ENCODE measurements around the gene IFI27.

IFI27 gene

DNA sequence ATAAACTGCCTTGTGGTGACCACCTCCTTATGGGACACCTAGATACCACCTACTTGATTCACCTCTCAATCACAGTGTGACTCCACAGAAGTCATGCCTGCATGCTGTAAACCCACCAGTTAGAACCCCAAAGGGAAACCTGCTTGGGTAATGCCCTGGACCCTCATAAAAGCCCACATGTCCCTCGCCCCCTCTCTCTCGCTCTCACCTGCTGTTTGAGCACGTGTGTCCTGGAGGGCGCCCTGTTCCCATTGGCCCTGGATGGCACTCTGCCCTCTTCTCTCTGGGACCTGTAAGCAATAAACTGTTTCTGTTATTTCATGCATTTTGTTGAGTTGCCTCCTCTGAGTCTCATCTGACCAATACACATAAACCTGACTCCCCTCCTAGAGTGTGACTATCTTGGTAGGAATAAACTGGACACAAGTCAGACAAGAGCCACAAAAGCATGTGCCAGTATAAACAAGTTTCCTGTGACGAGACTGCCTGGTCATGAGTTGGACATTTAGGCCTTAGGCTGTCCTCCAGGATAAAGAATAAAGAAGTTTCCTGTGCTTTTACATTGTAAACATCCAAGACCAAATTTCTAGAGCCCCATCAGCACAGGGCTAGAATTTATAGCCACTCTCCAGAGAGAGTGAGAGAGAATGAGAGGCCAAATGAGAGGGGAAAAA, 10.3 kb downstream of the IFI27 start:
- no peak for DNase-seq

DNA sequence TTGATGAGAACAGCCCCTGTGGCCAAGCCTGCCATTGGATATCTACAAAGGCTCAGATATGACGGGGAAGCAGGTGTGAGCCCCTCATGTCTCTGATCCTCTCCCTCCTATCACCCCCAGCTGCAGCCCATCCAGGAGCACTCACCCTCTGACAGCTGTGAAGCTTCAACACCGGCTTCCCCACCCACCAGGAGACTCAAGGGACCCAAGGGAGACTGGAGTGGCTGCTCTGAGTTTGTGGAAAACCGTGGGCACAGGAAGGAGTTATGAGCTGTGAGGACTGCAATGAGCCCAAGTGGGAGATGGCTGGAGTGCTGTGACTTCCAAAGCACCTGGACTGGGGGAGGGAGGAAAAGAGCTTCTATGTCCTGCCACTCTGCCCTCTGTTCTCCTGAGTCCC, 10.9 kb downstream of the IFI27 start:
- DNase-seq (no peak), ATAC-seq (ENCODE audit: insufficient read depth, low read depth) (no peak)
- H3K9me3 ChIP-seq (ENCODE audit: insufficient read depth, low read length, severe bottlenecking), result peaks cover 7% of the 10 kb centered on the region
- H4K20me1 ChIP-seq (ENCODE audit: insufficient read depth, low read length), result no peaks in the 10 kb centered on the region; the same call in 1 of the 2 replicates
- no peak overlapping the region for H3K4me2 ChIP-seq (ENCODE audit: insufficient read depth, low read length)
- H3K79me2 ChIP-seq (ENCODE audit: insufficient read depth, low read length), result no peaks in the 10 kb centered on the region
- H3K36me3 ChIP-seq (ENCODE audit: insufficient read depth, low read length), result no peaks in the 10 kb centered on the region
- H3K9ac ChIP-seq (ENCODE audit: low read depth, low read length), result no peak overlapping the region
- H3K27ac ChIP-seq (ENCODE audit: low read length), result no peak overlapping the region
- TF ChIP-seq, protein P1, sequence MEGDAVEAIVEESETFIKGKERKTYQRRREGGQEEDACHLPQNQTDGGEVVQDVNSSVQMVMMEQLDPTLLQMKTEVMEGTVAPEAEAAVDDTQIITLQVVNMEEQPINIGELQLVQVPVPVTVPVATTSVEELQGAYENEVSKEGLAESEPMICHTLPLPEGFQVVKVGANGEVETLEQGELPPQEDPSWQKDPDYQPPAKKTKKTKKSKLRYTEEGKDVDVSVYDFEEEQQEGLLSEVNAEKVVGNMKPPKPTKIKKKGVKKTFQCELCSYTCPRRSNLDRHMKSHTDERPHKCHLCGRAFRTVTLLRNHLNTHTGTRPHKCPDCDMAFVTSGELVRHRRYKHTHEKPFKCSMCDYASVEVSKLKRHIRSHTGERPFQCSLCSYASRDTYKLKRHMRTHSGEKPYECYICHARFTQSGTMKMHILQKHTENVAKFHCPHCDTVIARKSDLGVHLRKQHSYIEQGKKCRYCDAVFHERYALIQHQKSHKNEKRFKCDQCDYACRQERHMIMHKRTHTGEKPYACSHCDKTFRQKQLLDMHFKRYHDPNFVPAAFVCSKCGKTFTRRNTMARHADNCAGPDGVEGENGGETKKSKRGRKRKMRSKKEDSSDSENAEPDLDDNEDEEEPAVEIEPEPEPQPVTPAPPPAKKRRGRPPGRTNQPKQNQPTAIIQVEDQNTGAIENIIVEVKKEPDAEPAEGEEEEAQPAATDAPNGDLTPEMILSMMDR (IDR thresholded peaks at IDR 0.05; ENCODE audit: borderline replicate concordance, extremely low read depth, low read length, poor library complexity, severe bottlenecking), result no peak
- no peak for TF ChIP-seq EZH2 (IDR thresholded peaks at IDR 0.05; ENCODE audit: borderline replicate concordance, low read depth, low read length, severe bottlenecking)
- H3K4me1 ChIP-seq (ENCODE audit: insufficient read depth, low read length), result no peaks in the 10 kb centered on the region
- no peaks in the 10 kb centered on the region for H3K27me3 ChIP-seq (ENCODE audit: insufficient read depth, low read length, poor library complexity)
- no peak overlapping the region for H3K4me3 ChIP-seq (ENCODE audit: low read depth in 1 of 2, low read length in 2 of 2)
- H2AFZ ChIP-seq (ENCODE audit: low read depth, low read length), result no peak overlapping the region

More for the DNA sequence above, 10.3 kb downstream of the IFI27 start:
- no peak for TF ChIP-seq EZH2 (IDR thresholded peaks at IDR 0.05; ENCODE audit: borderline replicate concordance, low read depth, low read length, severe bottlenecking)
- TF ChIP-seq, protein P1 (IDR thresholded peaks at IDR 0.05; ENCODE audit: borderline replicate concordance, extremely low read depth, low read length, poor library complexity, severe bottlenecking), result no peak
- no peak overlapping the region for H3K9ac ChIP-seq (ENCODE audit: low read depth, low read length)
- no peak overlapping the region for H3K4me2 ChIP-seq (ENCODE audit: insufficient read depth, low read length)
- no peaks in the 10 kb centered on the region for H3K27me3 ChIP-seq (ENCODE audit: insufficient read depth, low read length, poor library complexity)
- no peak for ATAC-seq (ENCODE audit: insufficient read depth, low read depth)
- no peaks in the 10 kb centered on the region for H3K4me1 ChIP-seq (ENCODE audit: insufficient read depth, low read length)
- no peaks in the 10 kb centered on the region for H3K79me2 ChIP-seq (ENCODE audit: insufficient read depth, low read length)
- H4K20me1 ChIP-seq (ENCODE audit: insufficient read depth, low read length), result no peaks in the 10 kb centered on the region
- H3K9me3 ChIP-seq (ENCODE audit: insufficient read depth, low read length, severe bottlenecking), result peaks cover 7% of the 10 kb centered on the region
- no peaks in the 10 kb centered on the region for H3K36me3 ChIP-seq (ENCODE audit: insufficient read depth, low read length)
- H3K4me3 ChIP-seq (ENCODE audit: low read depth in 1 of 2, low read length in 2 of 2), result no peak overlapping the region
- H2AFZ ChIP-seq (ENCODE audit: low read depth, low read length), result no peak overlapping the region
- H3K27ac ChIP-seq (ENCODE audit: low read length), result no peak overlapping the region

DNA sequence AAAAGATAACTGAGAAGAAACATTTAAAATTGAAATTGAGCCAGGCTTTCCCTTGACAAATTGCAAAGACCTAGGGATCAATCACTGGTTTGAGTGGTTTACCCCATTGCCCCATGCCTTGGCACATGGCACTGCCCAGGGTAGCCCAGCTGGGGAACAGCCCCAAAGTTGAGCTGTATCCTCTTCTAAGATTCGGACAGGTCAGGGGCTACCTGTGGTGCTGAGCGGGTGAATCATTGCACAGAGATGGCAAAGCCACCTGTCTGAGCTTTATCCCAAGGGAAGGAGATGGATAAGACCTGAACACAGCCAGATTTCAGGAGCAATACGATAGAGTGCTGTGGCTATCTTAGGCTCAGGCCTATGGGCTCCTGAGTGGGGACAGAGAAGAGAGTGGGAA, 11.9 kb downstream of the IFI27 start:
- no peak overlapping the region for H3K9ac ChIP-seq (ENCODE audit: low read depth, low read length)
- no peak overlapping the region for H3K4me2 ChIP-seq (ENCODE audit: insufficient read depth, low read length)
- DNase-seq (no peak), ATAC-seq (ENCODE audit: insufficient read depth, low read depth) (no peak)
- H3K27ac ChIP-seq (ENCODE audit: low read length), result no peak overlapping the region
- H4K20me1 ChIP-seq (ENCODE audit: insufficient read depth, low read length), result no peaks in the 10 kb centered on the region; the same call in 1 of the 2 replicates
- no peak for TF ChIP-seq EZH2 (IDR thresholded peaks at IDR 0.05; ENCODE audit: borderline replicate concordance, low read depth, low read length, severe bottlenecking)
- TF ChIP-seq, protein P1 (IDR thresholded peaks at IDR 0.05; ENCODE audit: borderline replicate concordance, extremely low read depth, low read length, poor library complexity, severe bottlenecking), result no peak
- H3K79me2 ChIP-seq (ENCODE audit: insufficient read depth, low read length), result no peaks in the 10 kb centered on the region
- H3K36me3 ChIP-seq (ENCODE audit: insufficient read depth, low read length), result no peaks in the 10 kb centered on the region
- H2AFZ ChIP-seq (ENCODE audit: low read depth, low read length), result no peak overlapping the region
- H3K9me3 ChIP-seq (ENCODE audit: insufficient read depth, low read length, severe bottlenecking), result peaks cover 7% of the 10 kb centered on the region
- no peaks in the 10 kb centered on the region for H3K27me3 ChIP-seq (ENCODE audit: insufficient read depth, low read length, poor library complexity)
- no peaks in the 10 kb centered on the region for H3K4me1 ChIP-seq (ENCODE audit: insufficient read depth, low read length)
- H3K4me3 ChIP-seq (ENCODE audit: low read depth in 1 of 2, low read length in 2 of 2), result no peak overlapping the region
